NCI-H1105 treated with DMSO at 0.1 percent for 48 hours (cell line): Measurements from ENCODE around the gene C19orf38.
"Not testable (repeated sequence)": the region's sequence is repeated elsewhere in the genome, so short reads cannot be mapped to it uniquely, and the experiment has no call there.

Source experiments
- DNase-seq: peaks from one replicate; lab custom pipeline; 2025; lab: John Stamatoyannopoulos, UW

The C19orf38 gene

GRCh38 chr19:10852098-10852800 is 4.0 kb downstream of the C19orf38 start:
- DNase-seq: no peak

DNA sequence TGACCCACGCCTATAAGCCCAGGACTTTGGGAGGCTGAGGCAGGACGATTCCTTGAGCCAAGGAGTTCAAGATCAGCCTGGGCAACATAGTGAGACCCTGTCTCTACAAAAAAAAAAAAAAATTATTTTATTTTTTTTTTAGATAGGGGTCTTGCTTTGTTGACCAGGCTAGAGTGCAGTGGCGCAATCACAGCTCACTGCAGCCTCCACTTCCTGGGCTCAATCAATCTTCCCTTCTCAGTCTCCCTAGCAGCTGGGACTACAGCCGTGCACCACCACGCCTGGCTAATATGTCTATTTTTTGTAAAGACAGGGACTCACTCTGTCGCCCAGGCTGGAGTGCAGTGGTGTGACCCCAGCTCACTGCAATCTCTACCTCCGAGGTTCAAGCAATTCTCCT is 4.7 kb downstream of the C19orf38 start:
- no peak for DNase-seq

- no peak for DNase-seq
These were observed 6.3 kb downstream of the C19orf38 start for GRCh38 chr19:10854350-10855089.

DNA sequence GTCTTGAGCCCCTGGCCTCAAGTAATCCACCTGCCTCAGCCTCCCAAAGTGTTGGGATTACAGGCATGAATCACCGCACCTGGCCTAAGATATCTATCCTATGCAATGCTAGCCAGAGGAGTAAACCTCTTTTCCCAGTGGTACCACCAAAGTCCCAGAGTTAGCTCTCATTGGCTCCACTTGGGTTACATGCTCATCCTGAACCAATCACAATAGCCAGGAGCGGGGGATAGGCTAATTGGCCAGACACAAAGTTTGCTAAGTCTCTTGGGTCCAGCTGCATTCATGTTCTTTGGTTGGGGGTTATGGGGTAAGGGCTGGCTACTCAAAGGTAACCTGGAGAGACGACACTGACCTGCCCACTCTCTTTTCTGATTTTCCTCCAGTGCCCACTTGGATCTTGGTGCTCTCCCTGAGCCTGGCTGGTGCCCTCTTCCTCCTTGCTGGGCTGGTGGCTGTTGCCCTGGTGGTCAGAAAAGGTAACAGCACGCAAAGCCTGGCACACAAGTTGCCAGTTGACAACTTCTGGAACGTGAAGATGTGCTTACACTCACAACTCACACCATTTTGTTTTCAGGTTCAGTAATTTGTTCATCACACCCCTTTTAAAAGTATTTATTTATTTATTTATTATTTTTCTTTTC is 7.8 kb downstream of the C19orf38 start:
- DNase-seq: no peak

GRCh38 chr19:10856899-10857298 is 8.7 kb downstream of the C19orf38 start:
- DNase-seq: not testable (repeated sequence)

DNA sequence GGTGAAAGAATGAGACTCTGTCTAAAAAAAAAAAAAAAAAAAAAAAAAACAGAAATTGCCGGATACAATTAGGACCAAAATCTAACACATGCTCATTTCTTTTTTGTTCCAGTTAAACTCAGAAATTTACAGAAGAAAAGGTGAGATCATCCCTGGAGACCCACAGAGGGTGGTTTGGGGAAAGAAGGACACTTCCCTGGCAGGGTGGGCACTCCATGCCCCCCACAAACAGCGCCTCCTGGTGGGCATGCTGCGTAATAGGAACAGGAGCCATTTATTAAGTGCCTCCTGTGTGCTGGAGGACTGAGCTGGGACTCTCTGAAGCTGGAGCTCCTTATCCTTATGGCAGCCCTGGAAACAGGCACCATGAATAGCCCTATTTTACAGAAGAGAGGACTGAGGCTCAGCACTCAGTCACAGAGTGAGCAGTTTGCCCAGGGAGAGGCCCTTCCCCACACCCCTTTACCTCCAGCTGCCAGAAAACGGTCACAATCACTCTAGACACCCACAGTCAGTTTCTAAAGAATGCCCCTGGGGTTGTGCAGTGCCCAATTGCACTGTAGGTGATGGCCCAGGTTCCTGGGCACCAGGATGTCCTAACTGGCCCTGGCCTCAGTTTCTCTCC is 10.1 kb downstream of the C19orf38 start:
- no peak for DNase-seq

GRCh38 chr19:10861103-10861651 is 13.0 kb downstream of the C19orf38 start:
- DNase-seq: no peak

GRCh38 chr19:10862561-10863106 is 14.4 kb downstream of the C19orf38 start:
- DNase-seq: no peak

GRCh38 chr19:10863107-10863717 is 15.0 kb downstream of the C19orf38 start:
- DNase-seq: no peak

DNA sequence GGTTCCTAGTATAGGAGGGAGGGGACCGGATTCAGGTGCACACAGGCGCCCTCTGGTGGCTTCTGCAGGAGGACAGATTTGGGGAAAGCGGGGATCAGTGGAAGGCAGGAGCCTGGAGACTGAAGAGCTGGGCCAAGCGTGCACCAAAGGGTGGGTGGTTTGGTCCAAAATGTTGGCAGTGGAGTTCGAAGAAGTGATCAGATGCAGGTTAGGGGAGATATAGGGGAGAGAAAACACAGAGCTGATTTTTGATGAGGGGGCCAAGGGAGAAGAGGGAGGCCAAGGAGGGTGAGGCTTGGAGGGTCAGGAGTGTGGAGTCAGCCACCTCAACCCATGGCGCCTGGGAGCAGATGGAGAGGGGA is 16.3 kb downstream of the C19orf38 start:
- peak; percentile 68 for DNase-seq

- DNase-seq: no peak
These were observed 18.3 kb downstream of the C19orf38 start for GRCh38 chr19:10866495-10866894.

- DNase-seq: no peak
These were observed 20.8 kb downstream of the C19orf38 start for GRCh38 chr19:10868872-10869547.

DNA sequence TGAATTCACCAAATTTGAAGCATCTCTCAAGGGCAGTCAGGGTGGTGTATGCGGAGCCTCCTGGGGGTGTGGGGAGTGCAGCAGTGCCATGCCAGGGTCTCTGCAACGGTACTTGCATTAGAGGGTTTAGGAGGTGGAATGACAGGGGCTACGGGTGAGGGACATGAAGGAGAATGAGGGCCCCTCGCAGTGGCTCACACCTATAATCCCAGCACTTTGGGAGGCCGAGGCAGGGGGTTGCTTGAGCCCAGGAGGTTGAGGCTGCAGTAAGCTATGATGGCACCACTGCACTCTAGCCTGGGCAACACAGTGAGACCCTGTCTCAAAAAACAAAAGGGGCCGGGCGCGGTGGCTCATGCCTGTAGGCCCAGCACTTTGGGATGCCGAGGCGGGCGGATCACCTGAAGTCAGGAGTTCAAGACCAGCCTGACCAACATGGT is 21.7 kb downstream of the C19orf38 start:
- DNase-seq: not testable (repeated sequence)

GRCh38 chr19:10870501-10870954 is 22.3 kb downstream of the C19orf38 start:
- DNase-seq: no peak

- DNase-seq: peak; percentile 99
These were observed 22.9 kb downstream of the C19orf38 start, which contains the start of gene CARM1 for GRCh38 chr19:10870955-10871603. CARM1 (plus strand) TSS chr19:10871553; CDS start chr19:10871703, 150 bp downstream.

- no peak for DNase-seq
These were observed 23.7 kb downstream of the C19orf38 start for GRCh38 chr19:10871711-10872545.

DNA sequence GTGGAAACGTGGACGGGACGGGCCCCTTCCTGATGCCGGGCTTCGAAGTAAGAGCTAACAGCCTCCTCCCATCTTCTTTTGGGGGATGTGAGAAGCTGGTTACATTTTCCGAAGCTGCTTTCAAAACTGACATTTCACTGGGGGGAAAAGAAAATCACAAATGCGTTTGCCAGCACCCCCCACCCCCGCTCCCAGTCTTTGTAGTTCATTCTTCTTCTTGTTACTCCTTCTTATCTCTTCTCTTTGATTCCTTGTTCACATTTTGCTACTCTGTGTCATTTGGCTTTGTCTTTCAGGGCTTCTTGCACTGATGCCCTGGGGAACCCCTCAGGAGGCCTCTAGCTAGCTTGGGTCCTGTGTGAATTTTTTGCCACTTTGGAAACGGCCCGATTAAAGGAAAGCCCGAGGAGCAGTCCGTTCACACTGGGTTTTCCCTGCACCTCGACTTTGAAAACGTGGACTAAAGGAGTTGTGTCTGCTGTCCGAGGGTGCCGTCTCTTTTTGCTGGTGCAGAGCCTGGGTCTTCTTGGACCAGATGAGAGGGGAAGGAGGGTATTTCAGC is 24.4 kb downstream of the C19orf38 start:
- DNase-seq: no peak

DNA sequence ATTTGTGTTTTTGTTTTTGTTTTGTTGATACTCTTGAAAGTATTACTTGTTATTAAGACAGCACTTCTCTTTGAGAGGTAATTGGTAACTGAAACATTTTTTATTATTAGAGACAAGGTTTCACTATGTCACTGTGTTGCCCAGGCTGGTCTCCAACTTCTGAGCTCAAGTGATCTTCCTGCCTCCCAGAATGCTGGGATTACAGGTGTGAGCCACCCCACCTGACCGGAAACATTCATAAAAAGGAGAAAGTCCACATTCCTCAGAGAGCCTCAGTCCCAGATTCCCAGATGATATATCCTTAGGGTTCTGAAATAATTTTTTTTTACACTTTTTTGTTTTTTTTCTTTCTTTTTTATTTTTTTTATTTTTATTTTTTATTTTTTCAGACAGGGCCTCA is 25.8 kb downstream of the C19orf38 start:
- DNase-seq: no peak
